IPS-20b (cell line): ENCODE data around the gene RIMBP2.

Experiments
- H3K27ac ChIP-seq: one replicate; pipeline ENCODE4 v1.5.1; 2013; ENCODE audit warnings: low read length
- H3K27me3 ChIP-seq: 2 replicates; pipeline ENCODE4 v1.6.1; 2013; ENCODE audit warnings: mild to moderate bottlenecking, low read length, inconsistent platforms; ENCODE audit not compliant: insufficient read depth
- H3K36me3 ChIP-seq: 2 replicates; pipeline ENCODE4 v1.6.1; 2013; ENCODE audit warnings: low read depth, mild to moderate bottlenecking, inconsistent platforms, low read length, moderate library complexity; ENCODE audit not compliant: insufficient read depth
- H3K4me1 ChIP-seq: 2 replicates; pipeline ENCODE4 v1.6.1; 2013; ENCODE audit warnings: mild to moderate bottlenecking, control low read depth, inconsistent platforms, low read length, moderate library complexity; ENCODE audit not compliant: insufficient read depth
- H3K4me3 ChIP-seq: 2 replicates; pipeline ENCODE4 v1.5.1; 2013; ENCODE audit warnings: mild to moderate bottlenecking, low read length, inconsistent platforms
- H3K9ac ChIP-seq: 2 replicates; pipeline ENCODE4 v1.6.1; 2013; ENCODE audit warnings: low read depth, mild to moderate bottlenecking, inconsistent platforms, low read length, moderate library complexity
- H3K9me3 ChIP-seq: 2 replicates; pipeline ENCODE4 v1.6.1; 2013; ENCODE audit warnings: mild to moderate bottlenecking, low read depth, low read length, inconsistent platforms; ENCODE audit not compliant: insufficient read depth

The RIMBP2 gene

DNA sequence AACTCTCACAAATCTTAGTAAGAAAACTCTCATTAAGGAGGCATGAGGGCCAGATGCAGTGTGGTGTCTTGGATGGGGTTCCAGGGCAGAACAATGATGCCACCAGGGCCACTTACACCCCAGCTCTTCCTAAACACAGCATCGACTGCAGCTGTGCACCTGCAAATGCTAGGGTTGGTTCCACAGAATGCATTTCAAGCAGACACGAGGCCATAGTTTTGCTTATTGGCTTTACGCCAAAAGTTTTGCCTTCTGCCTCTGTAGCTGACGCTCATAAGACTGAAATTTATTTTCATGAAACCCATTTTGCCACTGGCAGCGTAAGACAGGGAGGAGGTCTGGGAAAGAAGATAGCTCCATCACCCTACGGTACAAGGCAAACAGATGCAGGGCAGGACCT, 179.0 kb downstream of the RIMBP2 start:
- Histone ChIP-seq H3K27ac (no peak overlapping the region), H3K27me3 (no peaks in the 10 kb centered on the region), H3K9me3 (no peaks in the 10 kb centered on the region), H3K9ac (no peak overlapping the region), H3K36me3 (no peaks in the 10 kb centered on the region), H3K4me3 (no peak overlapping the region), H3K4me1 (no peaks in the 10 kb centered on the region)

GRCh38 chr12:130530429-130530828, 185.7 kb downstream of the RIMBP2 start:
- H3K9ac ChIP-seq: no peak overlapping the region
- H3K27me3 ChIP-seq: no peaks in the 10 kb centered on the region
- no peak overlapping the region for H3K27ac ChIP-seq
- no peak overlapping the region for H3K4me3 ChIP-seq
- no peaks in the 10 kb centered on the region for H3K9me3 ChIP-seq
- no peaks in the 10 kb centered on the region for H3K4me1 ChIP-seq
- H3K36me3 ChIP-seq: no peaks in the 10 kb centered on the region

GRCh38 chr12:130529781-130530180, 186.3 kb downstream of the RIMBP2 start:
- Histone ChIP-seq H3K27me3 (no peaks in the 10 kb centered on the region), H3K36me3 (no peaks in the 10 kb centered on the region), H3K27ac (no peak overlapping the region), H3K9ac (no peak overlapping the region), H3K4me3 (no peak overlapping the region), H3K4me1 (no peaks in the 10 kb centered on the region), H3K9me3 (no peaks in the 10 kb centered on the region)

GRCh38 chr12:130527239-130527638, 188.9 kb downstream of the RIMBP2 start:
- no peak overlapping the region for H3K27ac ChIP-seq
- H3K36me3 ChIP-seq: no peaks in the 10 kb centered on the region
- H3K4me3 ChIP-seq: no peak overlapping the region
- H3K9ac ChIP-seq: no peak overlapping the region
- H3K9me3 ChIP-seq: no peaks in the 10 kb centered on the region
- H3K4me1 ChIP-seq: no peaks in the 10 kb centered on the region
- H3K27me3 ChIP-seq: no peaks in the 10 kb centered on the region

DNA sequence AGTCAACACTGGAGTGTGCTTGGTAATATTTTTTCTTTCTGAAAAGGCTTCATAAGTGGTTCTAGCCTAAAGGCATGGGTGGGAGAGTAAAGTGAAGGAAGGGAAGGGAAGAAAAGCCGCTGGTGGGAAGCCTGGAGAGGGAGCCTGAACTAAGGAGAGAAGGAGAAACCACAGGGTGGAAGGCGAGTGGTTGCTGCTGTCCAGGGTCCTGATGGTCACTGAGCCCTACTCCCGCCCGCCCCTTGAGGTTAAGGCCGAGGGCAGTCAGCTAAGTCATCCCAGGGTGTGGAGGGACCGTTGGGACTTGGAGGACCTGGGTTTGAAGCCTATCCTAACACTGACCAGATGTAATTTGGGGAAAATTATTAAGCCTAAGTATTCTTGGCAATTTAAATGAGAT, 189.3 kb downstream of the RIMBP2 start:
- no peak overlapping the region for H3K27ac ChIP-seq
- no peak overlapping the region for H3K9ac ChIP-seq
- no peaks in the 10 kb centered on the region for H3K27me3 ChIP-seq
- no peaks in the 10 kb centered on the region for H3K36me3 ChIP-seq
- no peak overlapping the region for H3K4me3 ChIP-seq
- no peaks in the 10 kb centered on the region for H3K9me3 ChIP-seq
- H3K4me1 ChIP-seq: no peaks in the 10 kb centered on the region

GRCh38 chr12:130525384-130526172, 190.5 kb downstream of the RIMBP2 start:
- Histone ChIP-seq H3K27me3 (no peaks in the 10 kb centered on the region), H3K36me3 (no peaks in the 10 kb centered on the region), H3K4me1 (no peaks in the 10 kb centered on the region), H3K9ac (no peak overlapping the region), H3K9me3 (no peaks in the 10 kb centered on the region), H3K27ac (no peak overlapping the region), H3K4me3 (no peak overlapping the region)

GRCh38 chr12:130524759-130525158, 191.3 kb downstream of the RIMBP2 start:
- no peak overlapping the region for H3K27ac ChIP-seq
- no peak overlapping the region for H3K4me3 ChIP-seq
- no peaks in the 10 kb centered on the region for H3K4me1 ChIP-seq
- no peak overlapping the region for H3K9ac ChIP-seq
- H3K36me3 ChIP-seq: no peaks in the 10 kb centered on the region
- H3K27me3 ChIP-seq: no peaks in the 10 kb centered on the region; the same call in 1 of the 2 replicates
- no peaks in the 10 kb centered on the region for H3K9me3 ChIP-seq

GRCh38 chr12:130523863-130524614, 192.1 kb downstream of the RIMBP2 start:
- no peaks in the 10 kb centered on the region; the same call in 1 of the 2 replicates for H3K27me3 ChIP-seq
- no peak overlapping the region for H3K9ac ChIP-seq
- no peak overlapping the region for H3K27ac ChIP-seq
- no peaks in the 10 kb centered on the region for H3K36me3 ChIP-seq
- H3K4me1 ChIP-seq: no peaks in the 10 kb centered on the region
- no peak overlapping the region for H3K4me3 ChIP-seq
- H3K9me3 ChIP-seq: no peaks in the 10 kb centered on the region

DNA sequence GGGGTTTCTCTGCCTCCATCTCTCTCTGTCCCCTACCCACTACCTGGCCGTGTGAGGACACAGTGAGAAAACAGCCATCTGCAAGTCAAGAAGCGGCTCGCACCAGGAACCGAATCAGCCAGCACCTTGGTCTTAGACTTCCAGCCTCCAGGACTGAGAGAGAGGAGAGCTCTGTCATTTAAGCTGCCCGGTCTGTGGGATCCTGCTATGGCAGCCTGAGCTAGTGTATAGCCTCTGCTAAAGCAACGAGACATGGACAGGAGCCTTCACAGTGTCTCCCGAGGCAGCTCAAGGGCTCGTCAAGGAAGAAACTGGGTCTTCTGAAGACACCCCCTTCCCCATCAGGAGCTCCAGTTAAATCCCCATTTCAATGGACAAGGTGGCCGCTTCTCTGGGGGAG, 192.9 kb downstream of the RIMBP2 start:
- Histone ChIP-seq H3K9me3 (no peaks in the 10 kb centered on the region), H3K4me1 (no peaks in the 10 kb centered on the region), H3K27me3 (no peaks in the 10 kb centered on the region; the same call in 1 of the 2 replicates), H3K9ac (no peak overlapping the region), H3K27ac (no peak overlapping the region), H3K4me3 (no peak overlapping the region), H3K36me3 (no peaks in the 10 kb centered on the region)

GRCh38 chr12:130522244-130522834, 193.8 kb downstream of the RIMBP2 start:
- no peak overlapping the region for H3K4me3 ChIP-seq
- no peaks in the 10 kb centered on the region; the same call in 1 of the 2 replicates for H3K27me3 ChIP-seq
- no peak overlapping the region for H3K27ac ChIP-seq
- no peaks in the 10 kb centered on the region for H3K36me3 ChIP-seq
- no peaks in the 10 kb centered on the region for H3K9me3 ChIP-seq
- H3K4me1 ChIP-seq: no peaks in the 10 kb centered on the region
- no peak overlapping the region for H3K9ac ChIP-seq

- H3K9me3 ChIP-seq: 0 out of 2 replicates have a peak, but pooled peaks cover under 1% of the 10 kb centered on the region
- no peaks in the 10 kb centered on the region for H3K4me1 ChIP-seq
- H3K27me3 ChIP-seq: no peaks in the 10 kb centered on the region; the same call in 1 of the 2 replicates
- no peak overlapping the region for H3K4me3 ChIP-seq
- H3K36me3 ChIP-seq: no peaks in the 10 kb centered on the region
- no peak overlapping the region for H3K9ac ChIP-seq
- no peak overlapping the region for H3K27ac ChIP-seq
Observed at GRCh38 chr12:130521375-130522124, 194.5 kb downstream of the RIMBP2 start.
